ENCODE data around the gene MAPK4.
"Not testable (repeated sequence)": the region's sequence is repeated elsewhere in the genome, so short reads cannot be mapped to it uniquely, and the experiment has no call there.

The MAPK4 gene

GRCh38 chr18:50757358-50757757, 197.5 kb downstream of the MAPK4 start:
- H3K4me3 ChIP-seq (ENCODE audit: control insufficient read depth, low read depth, low read length): no peak overlapping the region
- DNase-seq (ENCODE audit: low read depth): no peak
- TF ChIP-seq, protein P1, sequence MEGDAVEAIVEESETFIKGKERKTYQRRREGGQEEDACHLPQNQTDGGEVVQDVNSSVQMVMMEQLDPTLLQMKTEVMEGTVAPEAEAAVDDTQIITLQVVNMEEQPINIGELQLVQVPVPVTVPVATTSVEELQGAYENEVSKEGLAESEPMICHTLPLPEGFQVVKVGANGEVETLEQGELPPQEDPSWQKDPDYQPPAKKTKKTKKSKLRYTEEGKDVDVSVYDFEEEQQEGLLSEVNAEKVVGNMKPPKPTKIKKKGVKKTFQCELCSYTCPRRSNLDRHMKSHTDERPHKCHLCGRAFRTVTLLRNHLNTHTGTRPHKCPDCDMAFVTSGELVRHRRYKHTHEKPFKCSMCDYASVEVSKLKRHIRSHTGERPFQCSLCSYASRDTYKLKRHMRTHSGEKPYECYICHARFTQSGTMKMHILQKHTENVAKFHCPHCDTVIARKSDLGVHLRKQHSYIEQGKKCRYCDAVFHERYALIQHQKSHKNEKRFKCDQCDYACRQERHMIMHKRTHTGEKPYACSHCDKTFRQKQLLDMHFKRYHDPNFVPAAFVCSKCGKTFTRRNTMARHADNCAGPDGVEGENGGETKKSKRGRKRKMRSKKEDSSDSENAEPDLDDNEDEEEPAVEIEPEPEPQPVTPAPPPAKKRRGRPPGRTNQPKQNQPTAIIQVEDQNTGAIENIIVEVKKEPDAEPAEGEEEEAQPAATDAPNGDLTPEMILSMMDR (conservative IDR thresholded peaks at IDR 0.05; ENCODE audit: control insufficient read depth, insufficient read depth, low read depth, low read length): no peak

DNA sequence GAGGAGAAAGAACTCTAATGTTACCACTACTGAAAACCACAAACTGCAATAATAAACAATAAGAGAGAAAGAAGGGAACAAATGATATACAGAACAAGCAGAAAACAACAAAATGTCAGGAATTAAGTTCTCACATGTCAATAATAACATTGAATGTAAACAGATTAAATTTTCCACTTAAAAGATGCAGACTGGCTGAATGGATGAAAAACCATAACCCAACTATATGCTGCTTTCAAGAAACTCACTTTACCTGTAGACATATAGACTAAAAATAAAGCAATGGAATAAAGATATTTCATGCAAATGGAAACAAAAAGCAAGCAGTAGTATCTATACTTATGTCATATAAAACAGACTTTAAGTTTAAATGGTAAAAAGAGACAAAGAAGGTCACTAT, 209.6 kb downstream of the MAPK4 start:
- TF ChIP-seq, protein P1 (conservative IDR thresholded peaks at IDR 0.05; ENCODE audit: control insufficient read depth, insufficient read depth, low read depth, low read length): no peak
- H3K4me3 ChIP-seq (ENCODE audit: control insufficient read depth, low read depth, low read length): no peak overlapping the region
- DNase-seq (ENCODE audit: low read depth): no peak

GRCh38 chr18:50775207-50775606, 215.3 kb downstream of the MAPK4 start:
- no peak for DNase-seq (ENCODE audit: low read depth)
- H3K4me3 ChIP-seq (ENCODE audit: control insufficient read depth, low read depth, low read length): no peak overlapping the region
- TF ChIP-seq, protein P1 (conservative IDR thresholded peaks at IDR 0.05; ENCODE audit: control insufficient read depth, insufficient read depth, low read depth, low read length): no peak

DNA sequence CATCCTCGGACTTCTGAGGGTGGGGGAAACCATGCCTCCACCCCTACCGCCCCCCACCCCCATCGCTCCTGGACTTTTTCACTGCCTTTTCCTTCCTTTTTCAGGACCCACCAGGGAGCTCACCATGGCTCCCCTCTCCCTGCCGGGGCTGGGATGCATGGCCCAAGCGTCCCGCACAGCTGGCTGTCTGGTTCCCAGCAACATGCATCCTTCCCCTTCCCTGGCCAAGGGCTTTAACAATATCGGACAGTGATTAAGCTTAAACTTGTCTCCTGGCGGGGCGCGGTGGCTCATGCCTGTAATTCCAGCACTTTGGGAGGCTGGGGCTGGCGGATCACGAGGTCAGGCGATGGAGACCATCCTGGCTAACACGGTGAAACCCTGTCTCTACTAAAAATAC, 215.8 kb downstream of the MAPK4 start:
- TF ChIP-seq, protein P1 (conservative IDR thresholded peaks at IDR 0.05; ENCODE audit: control insufficient read depth, insufficient read depth, low read depth, low read length): no peak
- DNase-seq (ENCODE audit: low read depth): no peak
- H3K4me3 ChIP-seq (ENCODE audit: control insufficient read depth, low read depth, low read length): no peak overlapping the region

GRCh38 chr18:50776383-50776782, 216.5 kb downstream of the MAPK4 start:
- no peak overlapping the region for H3K4me3 ChIP-seq (ENCODE audit: control insufficient read depth, low read depth, low read length)
- TF ChIP-seq, protein P1 (conservative IDR thresholded peaks at IDR 0.05; ENCODE audit: control insufficient read depth, insufficient read depth, low read depth, low read length): no peak
- DNase-seq (ENCODE audit: low read depth): no peak

DNA sequence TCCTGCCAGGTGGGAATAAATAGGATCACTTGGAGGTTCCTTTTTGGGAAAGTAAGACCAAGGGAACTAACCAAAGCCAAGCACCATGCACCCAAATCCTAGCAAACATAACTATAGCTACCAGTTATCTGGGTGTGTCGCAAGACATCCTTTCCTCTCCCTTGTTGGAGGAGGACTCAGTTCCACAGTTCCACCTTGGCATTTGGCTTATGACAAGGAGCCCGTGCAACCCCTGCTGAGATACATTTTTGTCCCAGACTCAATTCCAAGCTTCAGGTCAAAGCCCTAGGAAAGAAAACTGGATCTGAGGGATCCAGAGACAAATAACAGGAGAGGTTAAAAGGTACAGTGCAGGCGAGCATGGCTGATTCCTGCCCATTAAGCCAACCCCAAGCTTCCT, 219.1 kb downstream of the MAPK4 start:
- H3K4me3 ChIP-seq (ENCODE audit: control insufficient read depth, low read depth, low read length); DNase-seq (ENCODE audit: low read depth): not testable (repeated sequence)
